GM23338 (cell line): ENCODE data around the gene NR5A2. TPM values are rescaled to one million over a fixed set of nuclear protein-coding genes. Genes with fewer than 3 reads are reported as not detected.

Experiments
- ATAC-seq: fragments of 200-7000 bp; cut with Tn5 transposase; 3 replicates; pipeline ENCODE4 v1.9.1; 2020
- DNase-seq: peaks from one replicate; pipeline ENCODE4 v3.0.0-alpha.2; 2015; ENCODE audit warnings: low spot score
- H2AFZ ChIP-seq: fragments of 200-600 bp; sonication (generic); 2 replicates; pipeline ENCODE4 v1.8.0; 2016; ENCODE audit warnings: antibody characterized with exemption, mild to moderate bottlenecking, moderate library complexity
- H3F3A ChIP-seq: fragments of 200-600 bp; sonication (generic); replicated peaks from 2 replicates; pipeline ENCODE4 v1.8.0; 2017; ENCODE audit warnings: antibody characterized with exemption, mixed run types, low read depth
- H3K27ac ChIP-seq: fragments of 200-600 bp; sonication (generic); 2 replicates; pipeline ENCODE4 v1.6.1; 2016; ENCODE audit warnings: low read depth
- H3K27me3 ChIP-seq: fragments of 200-600 bp; sonication (generic); 2 replicates; pipeline ENCODE4 v1.8.0; 2016; ENCODE audit warnings: mild to moderate bottlenecking, mixed run types, moderate library complexity; ENCODE audit not compliant: insufficient read depth
- H3K36me3 ChIP-seq: fragments of 200-600 bp; sonication (generic); 2 replicates; pipeline ENCODE4 v1.8.0; 2016; ENCODE audit warnings: mild to moderate bottlenecking; ENCODE audit not compliant: insufficient read depth
- H3K4me1 ChIP-seq: fragments of 200-600 bp; sonication (generic); 2 replicates; pipeline ENCODE4 v1.8.0; 2016; ENCODE audit warnings: mild to moderate bottlenecking, moderate library complexity; ENCODE audit not compliant: insufficient read depth
- H3K4me2 ChIP-seq: fragments of 200-600 bp; sonication (generic); 2 replicates; pipeline ENCODE4 v1.7.1; 2017; ENCODE audit warnings: mixed run types
- H3K4me3 ChIP-seq: fragments of 200-600 bp; sonication (generic); 2 replicates; pipeline ENCODE4 v1.6.1; 2016; ENCODE audit warnings: mixed run types
- H3K79me2 ChIP-seq: fragments of 200-600 bp; sonication (generic); replicated peaks from 2 replicates; pipeline ENCODE4 v1.8.0; 2017; ENCODE audit warnings: mild to moderate bottlenecking; ENCODE audit not compliant: insufficient read depth
- H3K9me2 ChIP-seq: fragments of 200-600 bp; sonication (generic); 2 replicates; pipeline ENCODE4 v1.8.0; 2017; ENCODE audit not compliant: insufficient read depth
- H4K20me1 ChIP-seq: fragments of 200-600 bp; sonication (generic); replicated peaks from 2 replicates; pipeline ENCODE4 v1.8.0; 2017; ENCODE audit warnings: mild to moderate bottlenecking; ENCODE audit not compliant: insufficient read depth
- H3K27ac Mint-ChIP-seq: 2 replicates; pipeline ENCODE4 v1.8.0; 2020; ENCODE audit warnings: inconsistent platforms, mild to moderate bottlenecking, moderate library complexity, mixed read lengths
- H3K27me3 Mint-ChIP-seq: 3 replicates; pipeline ENCODE4 v1.8.0; 2022; ENCODE audit warnings: low read depth, mild to moderate bottlenecking, moderate library complexity, mixed read lengths, inconsistent platforms; ENCODE audit not compliant: insufficient read depth, poor library complexity
- H3K36me3 Mint-ChIP-seq: 3 replicates; pipeline ENCODE4 v1.8.0; 2021; ENCODE audit warnings: low read depth, mild to moderate bottlenecking, inconsistent platforms, moderate library complexity, mixed read lengths
- H3K4me1 Mint-ChIP-seq: 3 replicates; pipeline ENCODE4 v1.8.0; 2020; ENCODE audit warnings: mild to moderate bottlenecking, inconsistent platforms, mixed read lengths
- H3K4me3 Mint-ChIP-seq: 3 replicates; pipeline ENCODE4 v1.8.0; 2021; ENCODE audit warnings: moderate library complexity, mild to moderate bottlenecking, inconsistent platforms, mixed read lengths
- H3K9me3 Mint-ChIP-seq: 3 replicates; pipeline ENCODE4 v1.8.0; 2020; ENCODE audit warnings: moderate library complexity, mild to moderate bottlenecking, inconsistent platforms, mixed read lengths
- CREB1 ChIP-seq: fragments of 250-450 bp; sonication (Bioruptor Pico); IDR thresholded peaks from 2 replicates; pipeline ENCODE4 v1.5.0; 2020; ENCODE audit warnings: low read depth, mild to moderate bottlenecking, moderate library complexity
- CTCF ChIP-seq, 2 experiments: fragments of 200-600 bp in 1 of 2; sonication (generic) in 1 of 2; conservative IDR thresholded peaks; 2 replicates each; pipeline versions ENCODE4 v1.5.1 to v1.6.1; 2016 to 2017; ENCODE audit warnings: antibody characterized with exemption in 2 of 2, low read depth in 2 of 2, mild to moderate bottlenecking in 2 of 2, moderate library complexity in 1 of 2
- ETS1 ChIP-seq: IDR thresholded peaks from 2 replicates; pipeline ENCODE4 v1.6.1; 2016; ENCODE audit warnings: antibody characterized with exemption
- EZH2 ChIP-seq: fragments of 200-600 bp; sonication (generic); IDR thresholded peaks from one replicate; pipeline ENCODE4 v1.8.0; 2017; ENCODE audit warnings: antibody characterized with exemption, mild to moderate bottlenecking, low read depth; ENCODE audit not compliant: unreplicated experiment
- EZH2phosphoT487 ChIP-seq: fragments of 200-600 bp; sonication (generic); IDR thresholded peaks from one replicate; pipeline ENCODE4 v1.8.1; 2018; ENCODE audit warnings: antibody characterized with exemption; ENCODE audit not compliant: unreplicated experiment
- JUNB ChIP-seq: IDR thresholded peaks from one replicate; pipeline ENCODE4 v1.6.1; 2016; ENCODE audit warnings: antibody characterized with exemption; ENCODE audit not compliant: unreplicated experiment
- NANOG ChIP-seq: IDR thresholded peaks from 2 replicates; pipeline ENCODE4 v1.6.1; 2016; ENCODE audit warnings: antibody characterized with exemption, borderline replicate concordance
- POLR2AphosphoS5 ChIP-seq: IDR thresholded peaks from 2 replicates; pipeline ENCODE4 v1.6.1; 2016; ENCODE audit warnings: antibody characterized with exemption, low read depth
- REST ChIP-seq: IDR thresholded peaks from one replicate; pipeline ENCODE4 v1.6.1; 2018; ENCODE audit warnings: antibody characterized with exemption; ENCODE audit not compliant: unreplicated experiment
- STAT1 ChIP-seq: IDR thresholded peaks from one replicate; pipeline ENCODE4 v1.6.1; 2016; ENCODE audit warnings: antibody characterized with exemption; ENCODE audit not compliant: unreplicated experiment
- ZNF114 ChIP-seq: fragments of 250-450 bp; sonication (Bioruptor Pico); IDR thresholded peaks from 2 replicates; pipeline ENCODE4 v1.5.0; 2020; ENCODE audit warnings: mild to moderate bottlenecking, moderate library complexity
- ZNF331 ChIP-seq: fragments of 250-450 bp; sonication (Bioruptor Pico); IDR thresholded peaks from 2 replicates; pipeline ENCODE4 v1.5.0; 2020; ENCODE audit warnings: low read depth, mild to moderate bottlenecking, moderate library complexity
- ZNF462 ChIP-seq: fragments of 250-450 bp; sonication (Bioruptor Pico); IDR thresholded peaks from 2 replicates; pipeline ENCODE4 v1.5.0; 2020; ENCODE audit warnings: mild to moderate bottlenecking, moderate library complexity
- polyA plus RNA-seq: library from polyadenylated mRNA; unstranded; fragments of >200 nt; fragmentation: Nextera tagmentation; extraction: Ambion mirVana; gene quantifications from 2 replicates; pipeline ENCODE4 v1.2.1, GENCODE V29; 2016
- total RNA-seq: library from RNA; depleted of rRNA; stranded (reverse); fragments of >200 nt; shearing (Covaris generic); gene quantifications from 2 replicates; pipeline ENCODE4 v1.2.3, GENCODE V29; 2014

Gene NR5A2
- total and polyA plus RNA-seq, 2 experiments from 2014 or later = 4.4 to 13.1 TPM

- H3K27ac Mint-ChIP-seq = no peak overlapping the region
- no peak overlapping the region for H3K4me3 ChIP-seq
- H3K9me2 ChIP-seq = no peaks in the 10 kb centered on the region
- H3K4me1 ChIP-seq = no peaks in the 10 kb centered on the region
- H3K4me1 Mint-ChIP-seq = no peaks in the 10 kb centered on the region
- H3K79me2 ChIP-seq = no peaks in the 10 kb centered on the region
- H3K9me3 Mint-ChIP-seq = no peaks in the 10 kb centered on the region
- no peaks in the 10 kb centered on the region for H3K27me3 ChIP-seq
- no peak overlapping the region for H3K4me2 ChIP-seq
- H3F3A ChIP-seq = no peaks in the 10 kb centered on the region
- no peak overlapping the region for H3K27ac ChIP-seq
- H3K36me3 ChIP-seq = no peaks in the 10 kb centered on the region
- H3K4me3 Mint-ChIP-seq = no peak overlapping the region
- TF ChIP-seq CREB1 (CRISPR knock-in tag) (no peak), POLR2AphosphoS5 (no peak), STAT1 (no peak), ZNF331 (CRISPR knock-in tag) (no peak), ZNF462 (CRISPR knock-in tag) (no peak), EZH2phosphoT487 (no peak), ETS1 (no peak), EZH2 (no peak), ZNF114 (CRISPR knock-in tag) (no peak), JUNB (no peak), NANOG (no peak), CTCF (conservative IDR thresholded peaks at IDR 0.05; ENCODE audit: low read depth in 2 of 2) (no peak), REST (no peak)
- H3K27me3 Mint-ChIP-seq = no peaks in the 10 kb centered on the region
- H3K36me3 Mint-ChIP-seq = no peaks in the 10 kb centered on the region
- no peaks in the 10 kb centered on the region for H4K20me1 ChIP-seq
- ATAC-seq = no peak
- H2AFZ ChIP-seq = no peak overlapping the region
- no peak for DNase-seq
Measured at GRCh38 chr1:200147742-200148141, 120.2 kb downstream of the NR5A2 start.
